ENCODE results near the gene PPIA. TPM values are rescaled to one million over a fixed set of nuclear protein-coding genes. Genes with fewer than 3 reads are reported as not detected.

Gene PPIA
- total RNA-seq, 1 donor, result 1,612 TPM

GRCh38 chr7:44769376-44769775 lies 27.1 kb upstream of the PPIA start:
- TF ChIP-seq, protein P1, sequence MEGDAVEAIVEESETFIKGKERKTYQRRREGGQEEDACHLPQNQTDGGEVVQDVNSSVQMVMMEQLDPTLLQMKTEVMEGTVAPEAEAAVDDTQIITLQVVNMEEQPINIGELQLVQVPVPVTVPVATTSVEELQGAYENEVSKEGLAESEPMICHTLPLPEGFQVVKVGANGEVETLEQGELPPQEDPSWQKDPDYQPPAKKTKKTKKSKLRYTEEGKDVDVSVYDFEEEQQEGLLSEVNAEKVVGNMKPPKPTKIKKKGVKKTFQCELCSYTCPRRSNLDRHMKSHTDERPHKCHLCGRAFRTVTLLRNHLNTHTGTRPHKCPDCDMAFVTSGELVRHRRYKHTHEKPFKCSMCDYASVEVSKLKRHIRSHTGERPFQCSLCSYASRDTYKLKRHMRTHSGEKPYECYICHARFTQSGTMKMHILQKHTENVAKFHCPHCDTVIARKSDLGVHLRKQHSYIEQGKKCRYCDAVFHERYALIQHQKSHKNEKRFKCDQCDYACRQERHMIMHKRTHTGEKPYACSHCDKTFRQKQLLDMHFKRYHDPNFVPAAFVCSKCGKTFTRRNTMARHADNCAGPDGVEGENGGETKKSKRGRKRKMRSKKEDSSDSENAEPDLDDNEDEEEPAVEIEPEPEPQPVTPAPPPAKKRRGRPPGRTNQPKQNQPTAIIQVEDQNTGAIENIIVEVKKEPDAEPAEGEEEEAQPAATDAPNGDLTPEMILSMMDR (IDR thresholded peaks at IDR 0.05; ENCODE audit: extremely low read depth, low read depth, low read length), result no peak
- Histone ChIP-seq H3K27ac (ENCODE audit: low read depth, low read length) (no peak overlapping the region), H3K4me3 (ENCODE audit: insufficient read depth, low read length) (peak overlapping the region; percentile 58), H3K9me3 (ENCODE audit: low read depth, low read length) (no peaks in the 10 kb centered on the region), H3K79me2 (ENCODE audit: insufficient read depth, low read length) (no peaks in the 10 kb centered on the region), H3K27me3 (ENCODE audit: insufficient read depth, low read length) (no peaks in the 10 kb centered on the region), H4K20me1 (ENCODE audit: insufficient read depth, low read length) (no peaks in the 10 kb centered on the region), H3K4me1 (ENCODE audit: insufficient read depth, low read length) (peaks cover 11% of the 10 kb centered on the region), H3K36me3 (ENCODE audit: insufficient read depth, low read length) (peaks cover 27% of the 10 kb centered on the region), H2AFZ (ENCODE audit: low read length) (no peak overlapping the region), H3K4me2 (ENCODE audit: insufficient read depth, low read length) (peak overlapping the region; percentile 74)
- peak; percentile 78 for DNase-seq (ENCODE audit: insufficient read length, low spot score, missing footprints)

DNA sequence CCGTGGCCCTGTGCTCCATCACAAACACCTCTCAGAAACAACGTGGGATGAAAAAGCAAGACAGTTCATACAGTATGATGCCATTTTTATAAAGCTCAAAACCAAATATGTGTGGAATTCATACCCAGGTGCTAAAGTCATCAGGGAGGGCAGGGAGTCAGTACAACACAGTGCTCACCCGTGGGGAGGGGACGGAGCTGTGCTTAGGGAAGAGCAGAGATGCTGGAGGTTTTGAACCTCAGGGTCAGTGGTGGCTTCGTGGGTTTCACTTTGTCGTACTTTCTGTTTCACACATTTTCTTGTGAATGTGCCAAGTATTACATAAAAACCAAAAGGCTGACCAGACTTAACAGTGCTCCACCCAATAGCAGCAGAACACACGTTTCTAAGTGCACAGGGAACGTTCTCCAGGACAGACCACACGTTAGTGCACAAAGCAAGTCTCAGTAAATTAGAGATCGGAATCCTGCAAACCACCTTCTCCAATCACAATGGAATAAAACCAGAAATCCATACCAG lies 26.6 kb upstream of the PPIA start:
- no peaks in the 10 kb centered on the region for H3K9me3 ChIP-seq (ENCODE audit: low read depth, low read length)
- H3K27me3 ChIP-seq (ENCODE audit: insufficient read depth, low read length), result no peaks in the 10 kb centered on the region
- no peaks in the 10 kb centered on the region for H3K79me2 ChIP-seq (ENCODE audit: insufficient read depth, low read length)
- peaks cover 23% of the 10 kb centered on the region for H3K36me3 ChIP-seq (ENCODE audit: insufficient read depth, low read length)
- H2AFZ ChIP-seq (ENCODE audit: low read length), result no peak overlapping the region
- H3K4me1 ChIP-seq (ENCODE audit: insufficient read depth, low read length), result peaks cover 11% of the 10 kb centered on the region
- TF ChIP-seq, protein P1 (IDR thresholded peaks at IDR 0.05; ENCODE audit: extremely low read depth, low read depth, low read length), result no peak
- H3K4me3 ChIP-seq (ENCODE audit: insufficient read depth, low read length), result peak overlapping the region; percentile 58
- H4K20me1 ChIP-seq (ENCODE audit: insufficient read depth, low read length), result no peaks in the 10 kb centered on the region
- H3K27ac ChIP-seq (ENCODE audit: low read depth, low read length), result no peak overlapping the region
- DNase-seq (ENCODE audit: insufficient read length, low spot score, missing footprints), result peak; percentile 76
- H3K4me2 ChIP-seq (ENCODE audit: insufficient read depth, low read length), result peak overlapping the region; percentile 74

DNA sequence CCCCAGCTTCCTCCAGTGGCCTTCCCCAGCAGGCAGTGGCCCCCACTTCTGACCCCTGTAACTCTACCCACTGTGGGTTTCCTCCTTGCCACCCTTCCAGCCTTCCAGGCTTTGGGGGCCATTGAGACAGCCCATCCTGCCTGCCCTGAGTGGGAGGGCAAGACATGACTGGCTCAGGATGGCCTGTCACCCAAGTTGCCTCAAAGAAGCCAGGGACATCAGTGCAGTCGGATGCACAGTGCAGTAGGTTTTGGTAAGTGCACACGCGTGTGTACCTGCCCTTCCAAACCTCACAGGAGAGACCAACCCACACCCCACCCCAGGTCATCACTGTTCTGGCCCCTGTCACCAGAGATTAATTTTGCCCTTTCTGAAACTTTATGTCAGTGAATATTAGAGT lies 25.1 kb upstream of the PPIA start:
- TF ChIP-seq, protein P1 (IDR thresholded peaks at IDR 0.05; ENCODE audit: extremely low read depth, low read depth, low read length), result no peak
- DNase-seq (ENCODE audit: insufficient read length, low spot score, missing footprints), result peak; percentile 31
- no peaks in the 10 kb centered on the region for H3K9me3 ChIP-seq (ENCODE audit: low read depth, low read length)

GRCh38 chr7:44772440-44772839 lies 24.0 kb upstream of the PPIA start:
- H3K4me1 ChIP-seq (ENCODE audit: insufficient read depth, low read length), result peaks cover 11% of the 10 kb centered on the region
- peak; percentile 65 for DNase-seq (ENCODE audit: insufficient read length, low spot score, missing footprints)
- H3K79me2 ChIP-seq (ENCODE audit: insufficient read depth, low read length), result no peaks in the 10 kb centered on the region
- H3K27ac ChIP-seq (ENCODE audit: low read depth, low read length), result no peak overlapping the region
- H3K9me3 ChIP-seq (ENCODE audit: low read depth, low read length), result no peaks in the 10 kb centered on the region
- TF ChIP-seq, protein P1 (IDR thresholded peaks at IDR 0.05; ENCODE audit: extremely low read depth, low read depth, low read length), result no peak
- no peak overlapping the region for H3K4me2 ChIP-seq (ENCODE audit: insufficient read depth, low read length)
- no peaks in the 10 kb centered on the region for H3K27me3 ChIP-seq (ENCODE audit: insufficient read depth, low read length)
- H2AFZ ChIP-seq (ENCODE audit: low read length), result no peak overlapping the region
- no peaks in the 10 kb centered on the region for H4K20me1 ChIP-seq (ENCODE audit: insufficient read depth, low read length)
- no peak overlapping the region for H3K4me3 ChIP-seq (ENCODE audit: insufficient read depth, low read length)
- H3K36me3 ChIP-seq (ENCODE audit: insufficient read depth, low read length), result peaks cover 3% of the 10 kb centered on the region

More for the DNA sequence above, 25.1 kb upstream of the PPIA start:
- H3K27ac ChIP-seq (ENCODE audit: low read depth, low read length), result no peak overlapping the region
- no peak overlapping the region for H2AFZ ChIP-seq (ENCODE audit: low read length)
- no peaks in the 10 kb centered on the region for H4K20me1 ChIP-seq (ENCODE audit: insufficient read depth, low read length)
- no peaks in the 10 kb centered on the region for H3K79me2 ChIP-seq (ENCODE audit: insufficient read depth, low read length)
- peaks cover 11% of the 10 kb centered on the region for H3K4me1 ChIP-seq (ENCODE audit: insufficient read depth, low read length)
- H3K27me3 ChIP-seq (ENCODE audit: insufficient read depth, low read length), result no peaks in the 10 kb centered on the region
- no peak overlapping the region for H3K4me2 ChIP-seq (ENCODE audit: insufficient read depth, low read length)
- H3K36me3 ChIP-seq (ENCODE audit: insufficient read depth, low read length), result peaks cover 12% of the 10 kb centered on the region
- no peak overlapping the region for H3K4me3 ChIP-seq (ENCODE audit: insufficient read depth, low read length)

Measured in osteoblast (primary cell).